ENCODE data around the gene PEX11A. TPM values are rescaled to one million over a fixed set of nuclear protein-coding genes. Genes with fewer than 3 reads are reported as not detected.
"Not testable (repeated sequence)": the region's sequence is repeated elsewhere in the genome, so short reads cannot be mapped to it uniquely, and the experiment has no call there.

The PEX11A gene
- total RNA-seq, 4 donors from 2014 or later, result 4.1 to 50.8 (median 15.7) TPM

- no peak for DNase-seq
- no peak for TF ChIP-seq POLR2A (IDR thresholded peaks at IDR 0.05)
- no peak for TF ChIP-seq CTCF (IDR thresholded peaks at IDR 0.05)
- H3K9me3 ChIP-seq, result no peaks in the 10 kb centered on the region
- H3K27me3 ChIP-seq, result no peaks in the 10 kb centered on the region
- no peaks in the 10 kb centered on the region for H3K4me1 ChIP-seq
- H3K36me3 ChIP-seq, result no peaks in the 10 kb centered on the region
- no peak overlapping the region for H3K4me3 ChIP-seq
- H3K27ac ChIP-seq, result no peak overlapping the region
These were observed 13.9 kb upstream of the PEX11A start for GRCh38 chr15:89704411-89704810.

- H3K27me3 ChIP-seq, result no peaks in the 10 kb centered on the region
- H3K36me3 ChIP-seq, result no peaks in the 10 kb centered on the region
- H3K27ac ChIP-seq, result no peak overlapping the region
- H3K4me3 ChIP-seq, result no peak overlapping the region
- no peak for DNase-seq
- H3K9me3 ChIP-seq, result no peaks in the 10 kb centered on the region
- H3K4me1 ChIP-seq, result peaks cover 0 to 4% (median 1%) of the 10 kb centered on the region in 4 donors
- TF ChIP-seq CTCF (IDR thresholded peaks at IDR 0.05) (no peak), POLR2A (IDR thresholded peaks at IDR 0.05) (no peak)
These were observed 4.6 kb upstream of the PEX11A start for GRCh38 chr15:89695198-89695597.

- no peaks in the 10 kb centered on the region for H3K36me3 ChIP-seq
- no peaks in the 10 kb centered on the region for H3K27me3 ChIP-seq
- DNase-seq, result no peak
- H3K9me3 ChIP-seq, result no peaks in the 10 kb centered on the region
- H3K4me1 ChIP-seq, result peaks cover 0 to 18% (median 1%) of the 10 kb centered on the region in 4 donors
- TF ChIP-seq POLR2A (IDR thresholded peaks at IDR 0.05), result no peak
- TF ChIP-seq CTCF (IDR thresholded peaks at IDR 0.05), result no peak
- H3K4me3 ChIP-seq, result no peak overlapping the region
- H3K27ac ChIP-seq, result no peak overlapping the region
These were observed 3.1 kb upstream of the PEX11A start for GRCh38 chr15:89693696-89694095.

GRCh38 chr15:89693091-89693490, 2.5 kb upstream of the PEX11A start:
- no peak overlapping the region for H3K4me3 ChIP-seq
- H3K9me3 ChIP-seq, result no peaks in the 10 kb centered on the region
- peaks cover 0 to 21% (median 1%) of the 10 kb centered on the region in 4 donors for H3K4me1 ChIP-seq
- no peaks in the 10 kb centered on the region for H3K36me3 ChIP-seq
- no peak for DNase-seq
- TF ChIP-seq CTCF (IDR thresholded peaks at IDR 0.05), result no peak
- no peak for TF ChIP-seq POLR2A (IDR thresholded peaks at IDR 0.05)
- H3K27ac ChIP-seq, result no peak overlapping the region
- no peaks in the 10 kb centered on the region for H3K27me3 ChIP-seq

GRCh38 chr15:89689930-89690275, 651 bp downstream of the PEX11A start:
- not testable (repeated sequence) for H3K27me3 ChIP-seq, H3K36me3 ChIP-seq, H3K9me3 ChIP-seq, DNase-seq
- H3K4me1 ChIP-seq, result peaks cover 0 to 21% (median 1%) of the 10 kb centered on the region in 4 donors
- peak overlapping the region; percentile 64 to 83 (median 68) for H3K4me3 ChIP-seq
- peak overlapping the region; percentile 38 to 88 (median 62) for H3K27ac ChIP-seq

GRCh38 chr15:89686522-89686921, 4.0 kb downstream of the PEX11A start:
- Histone ChIP-seq H3K27me3 (no peaks in the 10 kb centered on the region), H3K36me3 (peaks cover 0 to 6% (median 0%) of the 10 kb centered on the region in 3 donors), H3K4me3 (no peak overlapping the region), H3K9me3 (no peaks in the 10 kb centered on the region), H3K27ac (no peak overlapping the region), H3K4me1 (peaks cover 0 to 21% (median 1%) of the 10 kb centered on the region in 4 donors)
- DNase-seq, result no peak
- TF ChIP-seq CTCF (IDR thresholded peaks at IDR 0.05) (no peak), POLR2A (IDR thresholded peaks at IDR 0.05) (no peak)

Measured in Peyer's patch (tissue), 4 donors.